WTC11 (cell line): ENCODE measurements around the gene DSG2. TPM values are rescaled to one million over a fixed set of nuclear protein-coding genes. Genes with fewer than 3 reads are reported as not detected.
A peak's percentile ranks its signal among the peaks of the same experiment; 100 is the strongest.

Source experiments
- ATAC-seq: fragments of 200-7000 bp; cut with Tn5 transposase; 2 replicates; pipeline ENCODE4 v1.10.0; 2021; ENCODE audit warnings: mild to moderate bottlenecking, moderate library complexity
- CTCF ChIA-PET: fragments of 300-600 bp; sonication (Branson Sonifier 250); formaldehyde crosslinking; loops from one replicate; lab custom pipeline; 2021; ENCODE audit warnings: antibody characterized with exemption; lab: Charles Lee
- POLR2A ChIA-PET: fragments of 350-600 bp; sonication (Branson Sonifier 250); formaldehyde crosslinking; loops from one replicate; lab custom pipeline; 2021; ENCODE audit warnings: antibody characterized with exemption; lab: Charles Lee
- DNase-seq: peaks from one replicate; pipeline ENCODE4 v3.0.0; 2021; ENCODE audit warnings: low spot score
- H3K27ac Mint-ChIP-seq: 2 replicates; pipeline ENCODE4 v1.8.0; 2021; ENCODE audit warnings: mixed read lengths
- H3K27me3 Mint-ChIP-seq: 2 replicates; pipeline ENCODE4 v1.8.0; 2021; ENCODE audit warnings: low read depth, mild to moderate bottlenecking, moderate library complexity, mixed read lengths
- H3K36me3 Mint-ChIP-seq: 2 replicates; pipeline ENCODE4 v1.8.0; 2021; ENCODE audit warnings: mixed read lengths
- H3K4me1 Mint-ChIP-seq: 2 replicates; pipeline ENCODE4 v1.8.0; 2022; ENCODE audit warnings: mixed read lengths
- H3K4me3 Mint-ChIP-seq: 2 replicates; pipeline ENCODE4 v1.8.0; 2021; ENCODE audit warnings: mild to moderate bottlenecking, moderate library complexity, mixed read lengths
- H3K9me3 Mint-ChIP-seq: 2 replicates; pipeline ENCODE4 v1.8.0; 2021; ENCODE audit warnings: mixed read lengths
- CREM ChIP-seq: sonication (generic); formaldehyde crosslinking; IDR thresholded peaks from 2 replicates; pipeline ENCODE4 v1.8.1; 2022; ENCODE audit warnings: mild to moderate bottlenecking, missing genetic modification reagents, moderate library complexity
- ELF4 ChIP-seq: sonication (generic); formaldehyde crosslinking; IDR thresholded peaks from 2 replicates; pipeline ENCODE4 v1.8.1; 2022; ENCODE audit warnings: low read depth, mild to moderate bottlenecking, moderate library complexity, missing genetic modification reagents
- ETV6 ChIP-seq: sonication (generic); formaldehyde crosslinking; IDR thresholded peaks from 2 replicates; pipeline ENCODE4 v1.8.1; 2022; ENCODE audit warnings: mild to moderate bottlenecking, missing genetic modification reagents
- FOXK1 ChIP-seq: sonication (generic); formaldehyde crosslinking; IDR thresholded peaks from 2 replicates; pipeline ENCODE4 v1.8.0; 2022; ENCODE audit warnings: mild to moderate bottlenecking, moderate library complexity, missing genetic modification reagents
- GABPB1 ChIP-seq: sonication (generic); formaldehyde crosslinking; IDR thresholded peaks from 2 replicates; pipeline ENCODE4 v1.8.1; 2023; ENCODE audit warnings: mild to moderate bottlenecking, missing genetic modification reagents
- HMGA2 ChIP-seq: fragments of 250-450 bp; sonication (Bioruptor Pico); IDR thresholded peaks from 2 replicates; pipeline ENCODE4 v1.4.0; 2021; ENCODE audit warnings: mild to moderate bottlenecking, moderate library complexity
- KAT7 ChIP-seq: sonication (generic); formaldehyde crosslinking; IDR thresholded peaks from 2 replicates; pipeline ENCODE4 v1.8.1; 2023; ENCODE audit warnings: missing genetic modification reagents, mild to moderate bottlenecking, borderline replicate concordance
- NFATC4 ChIP-seq: fragments of 250-450 bp; sonication (Bioruptor Pico); IDR thresholded peaks from 2 replicates; pipeline ENCODE4 v1.9.0; 2021; ENCODE audit warnings: mild to moderate bottlenecking
- NFYB ChIP-seq: sonication (generic); formaldehyde crosslinking; conservative IDR thresholded peaks from 2 replicates; pipeline ENCODE4 v1.8.0; 2022; ENCODE audit warnings: low read depth, missing genetic modification reagents
- NR3C1 ChIP-seq: sonication (generic); formaldehyde crosslinking; conservative IDR thresholded peaks from 2 replicates; pipeline ENCODE4 v1.8.1; 2023; ENCODE audit warnings: low read depth, mild to moderate bottlenecking, missing genetic modification reagents
- PRRX2 ChIP-seq: fragments of 250-450 bp; sonication (Bioruptor Pico); IDR thresholded peaks from 2 replicates; pipeline ENCODE4 v1.8.0; 2021; ENCODE audit warnings: mild to moderate bottlenecking
- RELA ChIP-seq: sonication (generic); formaldehyde crosslinking; IDR thresholded peaks from 2 replicates; pipeline ENCODE4 v1.8.1; 2022; ENCODE audit warnings: missing genetic modification reagents, mild to moderate bottlenecking, borderline replicate concordance
- RORB ChIP-seq: fragments of 250-450 bp; sonication (Bioruptor Pico); IDR thresholded peaks from 2 replicates; pipeline ENCODE4 v1.9.0; 2021; ENCODE audit warnings: mild to moderate bottlenecking
- SP1 ChIP-seq: sonication (generic); formaldehyde crosslinking; conservative IDR thresholded peaks from 2 replicates; pipeline ENCODE4 v1.8.1; 2022; ENCODE audit warnings: missing genetic modification reagents
- ZNF423 ChIP-seq: fragments of 250-450 bp; sonication (Bioruptor Pico); IDR thresholded peaks from 2 replicates; pipeline ENCODE4 v2.1.2; 2022; ENCODE audit warnings: mild to moderate bottlenecking, moderate library complexity
- ZNF671 ChIP-seq: fragments of 250-450 bp; sonication (Bioruptor Pico); IDR thresholded peaks from 2 replicates; pipeline ENCODE4 v1.8.0; 2021; ENCODE audit warnings: mild to moderate bottlenecking
- total RNA-seq: library from RNA; stranded (reverse); gene quantifications from 3 replicates; pipeline ENCODE4 v1.2.3, GENCODE V29; 2021
- TF ChIP-seq, protein P1 (sequence below): sonication (generic); formaldehyde crosslinking; IDR thresholded peaks from 2 replicates; pipeline ENCODE4 v1.8.0; 2023; ENCODE audit warnings: missing genetic modification reagents, mild to moderate bottlenecking, borderline replicate concordance
- TF ChIP-seq, protein P2 (sequence below): sonication (generic); formaldehyde crosslinking; IDR thresholded peaks from 2 replicates; pipeline ENCODE4 v1.8.1; 2023; ENCODE audit warnings: mild to moderate bottlenecking, missing genetic modification reagents, borderline replicate concordance
- TF ChIP-seq, protein P3 (sequence below): sonication (generic); formaldehyde crosslinking; IDR thresholded peaks from 2 replicates; pipeline ENCODE4 v1.8.1; 2022; ENCODE audit warnings: low read depth, missing genetic modification reagents, borderline replicate concordance
- TF ChIP-seq, protein P4 (sequence below): sonication (generic); formaldehyde crosslinking; IDR thresholded peaks from 2 replicates; pipeline ENCODE4 v1.8.1; 2022; ENCODE audit warnings: mild to moderate bottlenecking, moderate library complexity, missing genetic modification reagents

The DSG2 gene
- total RNA-seq, 1 experiment from 2014 or later, result 113 TPM

DNA sequence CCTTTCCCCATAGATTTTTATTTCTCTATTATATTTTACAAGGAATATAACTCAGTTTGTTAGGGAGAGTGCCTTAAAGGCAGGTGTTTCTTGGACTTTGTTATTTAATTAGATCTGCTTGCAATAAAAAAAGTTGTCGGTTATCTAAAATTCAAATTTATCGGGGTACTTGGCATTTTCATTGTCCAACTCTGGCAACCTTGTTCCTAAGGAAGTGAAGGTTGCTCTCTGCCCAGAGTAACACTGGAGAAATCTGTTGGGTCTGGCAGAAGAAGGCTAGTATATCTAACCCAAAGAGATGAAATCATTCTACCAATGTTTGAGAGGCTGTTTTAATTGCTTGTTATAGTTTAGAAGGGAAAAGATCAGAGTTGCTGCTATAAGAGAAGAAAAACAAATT lies 50.9 kb downstream of the DSG2 start:
- ATAC-seq, result peak; percentile 9; the same call in 1 of the 2 replicates
- no peaks in the 10 kb centered on the region for H3K27me3 Mint-ChIP-seq
- no peak for DNase-seq
- peaks cover 27% of the 10 kb centered on the region for H3K4me1 Mint-ChIP-seq
- no peak overlapping the region for H3K4me3 Mint-ChIP-seq
- H3K36me3 Mint-ChIP-seq, result peaks cover 25% of the 10 kb centered on the region
- H3K27ac Mint-ChIP-seq, result peak overlapping the region; percentile 19
- ChIA-PET CTCF (interaction anchor here (0.9 to 2.7 kb wide), 3 partner anchors 14 to 124 kb away, joined by 3 to 11 read pairs (median 3); no protein-coding TSS in a partner anchor), POLR2A (no interaction called here)
- no peaks in the 10 kb centered on the region for H3K9me3 Mint-ChIP-seq
- TF ChIP-seq ELF4 (no peak), PRRX2 (CRISPR knock-in tag) (no peak), SP1 (CRISPR knock-in tag) (no peak), KAT7 (CRISPR knock-in tag) (no peak), HMGA2 (CRISPR knock-in tag) (no peak), GABPB1 (CRISPR knock-in tag) (no peak), ETV6 (CRISPR knock-in tag) (no peak), NFYB (CRISPR knock-in tag) (no peak), RORB (no peak), CREM (no peak), NFATC4 (CRISPR knock-in tag) (no peak), RELA (CRISPR knock-in tag) (no peak), ZNF671 (CRISPR knock-in tag) (no peak), NR3C1 (CRISPR knock-in tag) (no peak), ZNF423 (CRISPR knock-in tag) (no peak), FOXK1 (CRISPR knock-in tag) (no peak)
- TF ChIP-seq, protein P1, sequence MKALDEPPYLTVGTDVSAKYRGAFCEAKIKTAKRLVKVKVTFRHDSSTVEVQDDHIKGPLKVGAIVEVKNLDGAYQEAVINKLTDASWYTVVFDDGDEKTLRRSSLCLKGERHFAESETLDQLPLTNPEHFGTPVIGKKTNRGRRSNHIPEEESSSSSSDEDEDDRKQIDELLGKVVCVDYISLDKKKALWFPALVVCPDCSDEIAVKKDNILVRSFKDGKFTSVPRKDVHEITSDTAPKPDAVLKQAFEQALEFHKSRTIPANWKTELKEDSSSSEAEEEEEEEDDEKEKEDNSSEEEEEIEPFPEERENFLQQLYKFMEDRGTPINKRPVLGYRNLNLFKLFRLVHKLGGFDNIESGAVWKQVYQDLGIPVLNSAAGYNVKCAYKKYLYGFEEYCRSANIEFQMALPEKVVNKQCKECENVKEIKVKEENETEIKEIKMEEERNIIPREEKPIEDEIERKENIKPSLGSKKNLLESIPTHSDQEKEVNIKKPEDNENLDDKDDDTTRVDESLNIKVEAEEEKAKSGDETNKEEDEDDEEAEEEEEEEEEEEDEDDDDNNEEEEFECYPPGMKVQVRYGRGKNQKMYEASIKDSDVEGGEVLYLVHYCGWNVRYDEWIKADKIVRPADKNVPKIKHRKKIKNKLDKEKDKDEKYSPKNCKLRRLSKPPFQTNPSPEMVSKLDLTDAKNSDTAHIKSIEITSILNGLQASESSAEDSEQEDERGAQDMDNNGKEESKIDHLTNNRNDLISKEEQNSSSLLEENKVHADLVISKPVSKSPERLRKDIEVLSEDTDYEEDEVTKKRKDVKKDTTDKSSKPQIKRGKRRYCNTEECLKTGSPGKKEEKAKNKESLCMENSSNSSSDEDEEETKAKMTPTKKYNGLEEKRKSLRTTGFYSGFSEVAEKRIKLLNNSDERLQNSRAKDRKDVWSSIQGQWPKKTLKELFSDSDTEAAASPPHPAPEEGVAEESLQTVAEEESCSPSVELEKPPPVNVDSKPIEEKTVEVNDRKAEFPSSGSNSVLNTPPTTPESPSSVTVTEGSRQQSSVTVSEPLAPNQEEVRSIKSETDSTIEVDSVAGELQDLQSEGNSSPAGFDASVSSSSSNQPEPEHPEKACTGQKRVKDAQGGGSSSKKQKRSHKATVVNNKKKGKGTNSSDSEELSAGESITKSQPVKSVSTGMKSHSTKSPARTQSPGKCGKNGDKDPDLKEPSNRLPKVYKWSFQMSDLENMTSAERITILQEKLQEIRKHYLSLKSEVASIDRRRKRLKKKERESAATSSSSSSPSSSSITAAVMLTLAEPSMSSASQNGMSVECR (CRISPR knock-in tag), result no peak
- TF ChIP-seq, protein P2, sequence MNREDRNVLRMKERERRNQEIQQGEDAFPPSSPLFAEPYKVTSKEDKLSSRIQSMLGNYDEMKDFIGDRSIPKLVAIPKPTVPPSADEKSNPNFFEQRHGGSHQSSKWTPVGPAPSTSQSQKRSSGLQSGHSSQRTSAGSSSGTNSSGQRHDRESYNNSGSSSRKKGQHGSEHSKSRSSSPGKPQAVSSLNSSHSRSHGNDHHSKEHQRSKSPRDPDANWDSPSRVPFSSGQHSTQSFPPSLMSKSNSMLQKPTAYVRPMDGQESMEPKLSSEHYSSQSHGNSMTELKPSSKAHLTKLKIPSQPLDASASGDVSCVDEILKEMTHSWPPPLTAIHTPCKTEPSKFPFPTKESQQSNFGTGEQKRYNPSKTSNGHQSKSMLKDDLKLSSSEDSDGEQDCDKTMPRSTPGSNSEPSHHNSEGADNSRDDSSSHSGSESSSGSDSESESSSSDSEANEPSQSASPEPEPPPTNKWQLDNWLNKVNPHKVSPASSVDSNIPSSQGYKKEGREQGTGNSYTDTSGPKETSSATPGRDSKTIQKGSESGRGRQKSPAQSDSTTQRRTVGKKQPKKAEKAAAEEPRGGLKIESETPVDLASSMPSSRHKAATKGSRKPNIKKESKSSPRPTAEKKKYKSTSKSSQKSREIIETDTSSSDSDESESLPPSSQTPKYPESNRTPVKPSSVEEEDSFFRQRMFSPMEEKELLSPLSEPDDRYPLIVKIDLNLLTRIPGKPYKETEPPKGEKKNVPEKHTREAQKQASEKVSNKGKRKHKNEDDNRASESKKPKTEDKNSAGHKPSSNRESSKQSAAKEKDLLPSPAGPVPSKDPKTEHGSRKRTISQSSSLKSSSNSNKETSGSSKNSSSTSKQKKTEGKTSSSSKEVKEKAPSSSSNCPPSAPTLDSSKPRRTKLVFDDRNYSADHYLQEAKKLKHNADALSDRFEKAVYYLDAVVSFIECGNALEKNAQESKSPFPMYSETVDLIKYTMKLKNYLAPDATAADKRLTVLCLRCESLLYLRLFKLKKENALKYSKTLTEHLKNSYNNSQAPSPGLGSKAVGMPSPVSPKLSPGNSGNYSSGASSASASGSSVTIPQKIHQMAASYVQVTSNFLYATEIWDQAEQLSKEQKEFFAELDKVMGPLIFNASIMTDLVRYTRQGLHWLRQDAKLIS (CRISPR knock-in tag), result no peak
- TF ChIP-seq, protein P3, sequence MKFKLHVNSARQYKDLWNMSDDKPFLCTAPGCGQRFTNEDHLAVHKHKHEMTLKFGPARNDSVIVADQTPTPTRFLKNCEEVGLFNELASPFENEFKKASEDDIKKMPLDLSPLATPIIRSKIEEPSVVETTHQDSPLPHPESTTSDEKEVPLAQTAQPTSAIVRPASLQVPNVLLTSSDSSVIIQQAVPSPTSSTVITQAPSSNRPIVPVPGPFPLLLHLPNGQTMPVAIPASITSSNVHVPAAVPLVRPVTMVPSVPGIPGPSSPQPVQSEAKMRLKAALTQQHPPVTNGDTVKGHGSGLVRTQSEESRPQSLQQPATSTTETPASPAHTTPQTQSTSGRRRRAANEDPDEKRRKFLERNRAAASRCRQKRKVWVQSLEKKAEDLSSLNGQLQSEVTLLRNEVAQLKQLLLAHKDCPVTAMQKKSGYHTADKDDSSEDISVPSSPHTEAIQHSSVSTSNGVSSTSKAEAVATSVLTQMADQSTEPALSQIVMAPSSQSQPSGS (CRISPR knock-in tag), result no peak
- TF ChIP-seq, protein P4, sequence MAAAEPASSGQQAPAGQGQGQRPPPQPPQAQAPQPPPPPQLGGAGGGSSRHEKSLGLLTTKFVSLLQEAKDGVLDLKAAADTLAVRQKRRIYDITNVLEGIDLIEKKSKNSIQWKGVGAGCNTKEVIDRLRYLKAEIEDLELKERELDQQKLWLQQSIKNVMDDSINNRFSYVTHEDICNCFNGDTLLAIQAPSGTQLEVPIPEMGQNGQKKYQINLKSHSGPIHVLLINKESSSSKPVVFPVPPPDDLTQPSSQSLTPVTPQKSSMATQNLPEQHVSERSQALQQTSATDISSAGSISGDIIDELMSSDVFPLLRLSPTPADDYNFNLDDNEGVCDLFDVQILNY, result no peak
